Fibroblast of lung (primary cell): Measurements from ENCODE around the gene UGT3A2. TPM values are rescaled to one million over a fixed set of nuclear protein-coding genes. Genes with fewer than 3 reads are reported as not detected.

Experiments
- DNase-seq, 2 donors: peaks; one replicate each; pipeline versions ENCODE4 v3.0.0 to v3.0.0-alpha.2; 2010; ENCODE audit warnings: low read depth in 2 of 2
- H2AFZ ChIP-seq: 2 replicates; pipeline ENCODE4 v1.5.1; 2012; ENCODE audit warnings: low read length, control low read depth, inconsistent platforms
- H3K27ac ChIP-seq: 2 replicates; pipeline ENCODE4 v1.5.1; 2011; ENCODE audit warnings: low read length, control low read depth; ENCODE audit not compliant: insufficient read depth
- H3K27me3 ChIP-seq: 2 replicates; pipeline ENCODE4 v1.5.1; 2011; ENCODE audit warnings: mild to moderate bottlenecking, low read length; ENCODE audit not compliant: control insufficient read depth, insufficient read depth
- H3K36me3 ChIP-seq: 2 replicates; pipeline ENCODE4 v1.5.1; 2011; ENCODE audit warnings: low read length; ENCODE audit not compliant: control insufficient read depth, insufficient read depth
- H3K4me1 ChIP-seq: 2 replicates; pipeline ENCODE4 v1.5.1; 2011; ENCODE audit warnings: low read length; ENCODE audit not compliant: control insufficient read depth, insufficient read depth; ENCODE audit errors: extremely low read depth
- H3K4me2 ChIP-seq: 2 replicates; pipeline ENCODE4 v1.5.1; 2011; ENCODE audit warnings: low read length, control low read depth; ENCODE audit not compliant: insufficient read depth; ENCODE audit errors: extremely low read depth
- H3K4me3 ChIP-seq, 4 experiments: fragments of 200-600 bp in 1 of 4; sonication (generic) in 1 of 4; replicated peaks in 1 of 4; 2 replicates each; pipeline ENCODE4 v1.5.1; 2011 to 2016; ENCODE audit warnings: low read length in 4 of 4, low read depth in 3 of 4, mild to moderate bottlenecking in 3 of 4, control low read depth in 2 of 4, inconsistent platforms in 1 of 4, mixed read lengths in 1 of 4; ENCODE audit not compliant: insufficient read depth in 1 of 4; ENCODE audit errors: control extremely low read depth in 1 of 4
- H3K79me2 ChIP-seq: 2 replicates; pipeline ENCODE4 v1.5.1; 2012; ENCODE audit warnings: mild to moderate bottlenecking, low read length, inconsistent platforms; ENCODE audit not compliant: control insufficient read depth, insufficient read depth
- H3K9ac ChIP-seq: 2 replicates; pipeline ENCODE4 v1.5.1; 2011; ENCODE audit warnings: mild to moderate bottlenecking, low read length, control low read depth; ENCODE audit not compliant: insufficient read depth
- H3K9me3 ChIP-seq: 2 replicates; pipeline ENCODE4 v1.5.1; 2012; ENCODE audit warnings: low read depth, low read length; ENCODE audit not compliant: control insufficient read depth, insufficient read depth
- H4K20me1 ChIP-seq: 2 replicates; pipeline ENCODE4 v1.5.1; 2011; ENCODE audit warnings: low read length; ENCODE audit not compliant: control insufficient read depth, insufficient read depth; ENCODE audit errors: extremely low read depth
- CTCF ChIP-seq, 2 donors: IDR thresholded peaks in 1 of 2; conservative IDR thresholded peaks in 1 of 2; 1 replicate in 1 of 2; 2 replicates in 1 of 2; pipeline ENCODE4 v1.5.1; 2011 to 2012; ENCODE audit warnings: low read length in 2 of 2, control low read depth in 1 of 2, inconsistent platforms in 1 of 2, low read depth in 1 of 2, mild to moderate bottlenecking in 1 of 2
- EZH2 ChIP-seq: IDR thresholded peaks from 2 replicates; pipeline ENCODE4 v1.5.1; 2012; ENCODE audit warnings: low read length, control low read depth, mild to moderate bottlenecking; ENCODE audit errors: missing control alignments
- polyA plus RNA-seq, 2 donors: library from polyadenylated mRNA; depleted of rRNA in 1 of 2; stranded (reverse) in 1 of 2; unstranded in 1 of 2; fragments of >200 nt; gene quantifications; 2 replicates each; pipeline ENCODE4 v1.2.1, GENCODE V29; 2011 to 2012; ENCODE audit warnings: missing spikeins in 1 of 2
- total RNA-seq: library from RNA; depleted of rRNA; stranded (reverse); fragments of >200 nt; gene quantifications from 2 replicates; pipeline ENCODE4 v1.2.1, GENCODE V29; 2014

UGT3A2 gene
- total and polyA plus RNA-seq, 2 donors (not counting 1 experiment from before 2014, with no cell fraction given), result not detected

- Histone ChIP-seq H3K9me3 (no peaks in the 10 kb centered on the region), H3K4me2 (no peak overlapping the region), H3K79me2 (no peaks in the 10 kb centered on the region), H3K36me3 (no peaks in the 10 kb centered on the region), H3K4me3 (no peak overlapping the region), H3K4me1 (no peaks in the 10 kb centered on the region), H2AFZ (no peak overlapping the region), H3K27me3 (no peaks in the 10 kb centered on the region), H3K9ac (no peak overlapping the region), H4K20me1 (no peaks in the 10 kb centered on the region), H3K27ac (no peak overlapping the region)
- no peak for DNase-seq
- TF ChIP-seq EZH2 (no peak), CTCF (conservative IDR thresholded peaks at IDR 0.05 in 1 of 2, IDR thresholded peaks at IDR 0.05 in 1 of 2; ENCODE audit: low read depth in 1 of 2, low read length in 2 of 2) (no peak)
Measured at GRCh38 chr5:36049949-36050348, 16.7 kb downstream of the UGT3A2 start.

GRCh38 chr5:36047384-36048160, 19.1 kb downstream of the UGT3A2 start:
- Histone ChIP-seq H3K9me3 (no peaks in the 10 kb centered on the region), H2AFZ (no peak overlapping the region), H3K36me3 (no peaks in the 10 kb centered on the region), H3K9ac (no peak overlapping the region), H3K4me3 (no peak overlapping the region), H3K27ac (no peak overlapping the region), H3K4me1 (no peaks in the 10 kb centered on the region), H3K79me2 (no peaks in the 10 kb centered on the region), H3K4me2 (no peak overlapping the region), H3K27me3 (no peaks in the 10 kb centered on the region), H4K20me1 (no peaks in the 10 kb centered on the region)
- no peak for DNase-seq
- TF ChIP-seq CTCF (conservative IDR thresholded peaks at IDR 0.05 in 1 of 2, IDR thresholded peaks at IDR 0.05 in 1 of 2; ENCODE audit: low read depth in 1 of 2, low read length in 2 of 2), result no peak
- TF ChIP-seq EZH2, result no peak

GRCh38 chr5:36045895-36046294, 20.8 kb downstream of the UGT3A2 start:
- no peaks in the 10 kb centered on the region for H3K36me3 ChIP-seq
- H3K27ac ChIP-seq, result no peak overlapping the region
- TF ChIP-seq EZH2 (no peak), CTCF (conservative IDR thresholded peaks at IDR 0.05 in 1 of 2, IDR thresholded peaks at IDR 0.05 in 1 of 2; ENCODE audit: low read depth in 1 of 2, low read length in 2 of 2) (no peak)
- no peaks in the 10 kb centered on the region for H4K20me1 ChIP-seq
- H3K4me2 ChIP-seq, result no peak overlapping the region
- no peak overlapping the region for H3K4me3 ChIP-seq
- no peaks in the 10 kb centered on the region for H3K27me3 ChIP-seq
- H3K9me3 ChIP-seq, result no peaks in the 10 kb centered on the region
- no peaks in the 10 kb centered on the region for H3K79me2 ChIP-seq
- DNase-seq, result no peak
- H3K4me1 ChIP-seq, result no peaks in the 10 kb centered on the region
- H2AFZ ChIP-seq, result no peak overlapping the region
- H3K9ac ChIP-seq, result no peak overlapping the region
